H1 (cell line): ENCODE results near the gene CHMP4B. TPM values are rescaled to one million over a fixed set of nuclear protein-coding genes. Genes with fewer than 3 reads are reported as not detected.

Experiments
- CREB1 ChIP-seq: IDR thresholded peaks from 2 replicates; pipeline ENCODE4 v1.6.1; 2012; ENCODE audit warnings: inconsistent platforms
- FOSL1 ChIP-seq: IDR thresholded peaks from 2 replicates; pipeline ENCODE4 v1.6.1; 2011; ENCODE audit warnings: mild to moderate bottlenecking, low read depth, low read length, moderate library complexity; ENCODE audit not compliant: insufficient read depth
- HDAC2 ChIP-seq, 2 experiments: fragments of 300-600 bp in 1 of 2; sonication (generic) in 1 of 2; IDR thresholded peaks; 2 replicates each; pipeline ENCODE4 v1.6.1; 2011 to 2012; ENCODE audit warnings: low read depth in 2 of 2, low read length in 2 of 2, mild to moderate bottlenecking in 2 of 2, moderate library complexity in 2 of 2, borderline replicate concordance in 1 of 2, inconsistent platforms in 1 of 2
- JUND ChIP-seq: IDR thresholded peaks from 2 replicates; pipeline ENCODE4 v1.6.1; 2011; ENCODE audit warnings: mild to moderate bottlenecking, improper control_type of control experiment, low read length
- NANOG ChIP-seq: IDR thresholded peaks from 2 replicates; pipeline ENCODE4 v1.6.1; 2011; ENCODE audit warnings: low read length, low read depth, mild to moderate bottlenecking, inconsistent platforms; ENCODE audit not compliant: insufficient read depth, poor library complexity, severe bottlenecking
- PHF8 ChIP-seq: fragments of 200-600 bp; sonication (generic); conservative IDR thresholded peaks from 2 replicates; pipeline ENCODE4 v1.7.1; 2012; ENCODE audit warnings: low read depth, mild to moderate bottlenecking, inconsistent platforms, low read length, moderate library complexity
- POLR2AphosphoS5 ChIP-seq: IDR thresholded peaks from 2 replicates; pipeline ENCODE4 v1.6.1; 2011; ENCODE audit warnings: low read depth, low read length
- RAD21 ChIP-seq, 2 experiments: IDR thresholded peaks in 1 of 2; conservative IDR thresholded peaks in 1 of 2; 2 replicates each; pipeline ENCODE4 v1.6.1; 2011; ENCODE audit warnings: low read depth in 2 of 2, low read length in 2 of 2, improper control_type of control experiment in 1 of 2, inconsistent platforms in 1 of 2, mild to moderate bottlenecking in 1 of 2, moderate library complexity in 1 of 2
- RBBP5 ChIP-seq: IDR thresholded peaks from 2 replicates; pipeline ENCODE4 v1.7.1; 2012; ENCODE audit warnings: low read depth, mild to moderate bottlenecking, inconsistent platforms, low read length, moderate library complexity, borderline replicate concordance
- RNF2 ChIP-seq: fragments of 200-900, 300-1000 bp; sonication (generic); IDR thresholded peaks from 2 replicates; pipeline ENCODE4 v1.7.1; 2016; ENCODE audit warnings: borderline replicate concordance, low read depth, mild to moderate bottlenecking, antibody characterized with exemption, low read length; ENCODE audit not compliant: poor library complexity, severe bottlenecking; ENCODE audit errors: missing control alignments
- SIRT6 ChIP-seq: IDR thresholded peaks from one replicate; pipeline ENCODE4 v1.7.1; 2012; ENCODE audit warnings: low read length, inconsistent platforms
- polyA plus RNA-seq, 7 experiments: library from polyadenylated mRNA; depleted of rRNA in 3 of 7; stranded (reverse) in 5 of 7; unstranded in 2 of 7; fragments of >200 nt in 5 of 7; fragments of 200-250 nt in 2 of 7; gene quantifications; 1 replicate in 5 of 7; 2 replicates in 1 of 7; 4 replicates in 1 of 7; pipeline versions ENCODE4 v1.2.1 to v1.2.3, GENCODE V29; 2011 to 2013; ENCODE audit warnings: missing spikeins in 2 of 7, mixed read lengths in 2 of 7
- total RNA-seq: library from RNA; stranded (reverse); fragmentation: NEBNext Ultra II Directional; extraction: Animal tissue kit (Norgen Biotek cat#: 25700); gene quantifications from 2 replicates; pipeline ENCODE4 v1.2.1, GENCODE V29; 2021

Gene CHMP4B
- total and polyA plus RNA-seq, 2 of the 8 experiments (the other 6 are each of a cell fraction or from before 2014, with no cell fraction given): 38.6 to 66.3 TPM

GRCh38 chr20:33825340-33826269 lies 14.5 kb downstream of the CHMP4B start (continued):
- TF ChIP-seq FOSL1 (no peak), RAD21 (IDR thresholded peaks at IDR 0.05 in 1 of 2, conservative IDR thresholded peaks at IDR 0.05 in 1 of 2; ENCODE audit: low read depth in 2 of 2, low read length in 2 of 2) (no peak), NANOG (no peak), SIRT6 (no peak), CREB1 (no peak), RBBP5 (no peak), HDAC2 (IDR thresholded peaks at IDR 0.05; ENCODE audit: borderline replicate concordance in 1 of 2, low read depth in 2 of 2, low read length in 2 of 2) (no peak), JUND (no peak), RNF2 (no peak), PHF8 (no peak), POLR2AphosphoS5 (no peak)
